NCI-H1436 (cell line): ENCODE measurements around the gene NDUFA3.

Experiments used
- DNase-seq: peaks from one replicate; lab custom pipeline; 2025; lab: John Stamatoyannopoulos, UW

The NDUFA3 gene

GRCh38 chr19:54137699-54138488, 35.2 kb downstream of the NDUFA3 start, which contains the start of gene CNOT3:
TSS of gene CNOT3 (plus strand) at chr19:54137762. CDS start at chr19:54142979, 5,217 bp downstream.
- DNase-seq = no peak

GRCh38 chr19:54138489-54139256, 36.0 kb downstream of the NDUFA3 start:
- no peak for DNase-seq

GRCh38 chr19:54141356-54141755, 38.7 kb downstream of the NDUFA3 start:
- DNase-seq = no peak

- DNase-seq = no peak
Measured at GRCh38 chr19:54142166-54142780, 39.6 kb downstream of the NDUFA3 start.

- DNase-seq = no peak
Measured at GRCh38 chr19:54145541-54146158, 43.0 kb downstream of the NDUFA3 start.

GRCh38 chr19:54147676-54148075, 45.0 kb downstream of the NDUFA3 start:
- DNase-seq = no peak

DNA sequence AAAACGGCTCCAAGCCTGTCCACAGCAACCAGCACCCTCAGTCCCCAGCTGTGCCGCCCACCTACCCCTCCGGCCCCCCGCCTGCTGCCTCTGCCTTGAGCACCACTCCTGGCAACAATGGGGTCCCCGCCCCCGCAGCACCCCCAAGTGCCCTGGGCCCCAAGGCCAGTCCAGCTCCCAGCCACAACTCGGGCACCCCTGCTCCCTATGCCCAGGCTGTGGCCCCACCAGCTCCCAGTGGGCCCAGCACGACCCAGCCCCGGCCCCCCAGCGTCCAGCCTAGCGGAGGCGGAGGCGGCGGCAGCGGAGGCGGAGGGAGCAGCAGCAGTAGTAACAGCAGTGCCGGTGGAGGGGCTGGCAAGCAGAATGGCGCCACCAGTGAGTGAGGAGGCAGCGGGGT, 45.5 kb downstream of the NDUFA3 start:
- no peak for DNase-seq

- no peak for DNase-seq
Measured at GRCh38 chr19:54149021-54149812, 46.6 kb downstream of the NDUFA3 start.

DNA sequence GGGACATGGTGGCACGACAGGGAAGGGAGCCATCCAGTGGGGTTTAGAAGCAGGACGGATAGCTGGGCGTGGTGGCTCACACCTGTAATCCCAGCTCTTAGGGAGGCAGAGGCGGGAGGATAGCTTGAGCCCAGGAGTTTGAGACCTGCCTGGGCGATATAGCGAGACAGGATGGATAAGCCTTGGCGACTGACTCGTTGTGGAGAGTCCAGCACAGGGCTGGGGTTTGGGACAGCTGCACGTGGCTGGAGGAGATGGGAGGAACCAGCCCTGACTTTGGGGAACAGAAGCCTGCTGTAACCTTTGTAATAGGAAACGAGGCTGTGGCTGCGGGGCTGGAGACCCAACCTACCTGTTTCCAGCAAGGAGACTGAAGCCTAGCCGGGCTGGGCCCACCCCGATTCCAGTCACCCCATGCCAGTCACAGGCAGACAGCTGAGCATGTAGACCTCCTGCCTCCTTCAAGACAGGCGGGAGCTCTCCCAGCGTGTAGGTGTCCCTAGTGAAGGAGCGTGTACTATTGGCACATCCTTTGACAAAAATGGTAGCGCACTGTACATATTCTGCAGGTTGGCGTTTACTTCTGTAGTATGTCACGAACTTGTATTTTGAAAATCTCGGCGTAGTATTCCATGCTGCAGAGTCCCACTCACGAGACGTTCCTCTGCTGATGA, 48.8 kb downstream of the NDUFA3 start:
- DNase-seq = no peak

- no peak for DNase-seq
Measured at GRCh38 chr19:54152267-54152666, 49.6 kb downstream of the NDUFA3 start.

GRCh38 chr19:54152878-54153524, 50.3 kb downstream of the NDUFA3 start:
- DNase-seq = no peak

DNA sequence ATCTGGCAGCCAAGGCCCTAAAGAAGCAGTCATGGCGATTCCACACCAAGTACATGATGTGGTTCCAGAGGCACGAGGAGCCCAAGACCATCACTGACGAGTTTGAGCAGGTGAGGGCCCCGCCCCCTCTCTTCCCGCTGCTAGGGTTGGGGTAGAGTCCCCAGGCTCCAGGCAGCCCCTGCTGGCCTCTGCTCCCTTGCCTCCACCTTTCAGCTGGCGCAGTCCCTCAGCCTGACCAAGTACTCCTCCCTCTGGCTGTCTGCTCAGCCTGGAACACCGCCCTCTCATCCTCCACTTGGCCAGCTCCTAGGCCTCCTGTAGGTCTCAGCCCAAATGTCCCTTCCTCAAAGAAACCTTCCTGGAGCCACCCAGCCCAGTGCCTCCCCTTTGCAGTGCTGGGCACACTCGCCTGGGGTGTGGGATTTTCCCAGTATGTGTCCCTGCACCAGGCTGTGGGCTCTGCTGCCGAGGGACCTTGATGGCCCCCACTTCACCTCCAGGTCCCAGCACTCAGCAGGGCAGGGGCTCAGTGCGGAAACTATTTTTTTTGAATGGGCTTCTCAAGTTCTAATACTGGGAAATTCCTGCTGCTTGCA, 51.2 kb downstream of the NDUFA3 start:
- no peak for DNase-seq

GRCh38 chr19:54154603-54155345, 52.1 kb downstream of the NDUFA3 start:
- DNase-seq = no peak

DNA sequence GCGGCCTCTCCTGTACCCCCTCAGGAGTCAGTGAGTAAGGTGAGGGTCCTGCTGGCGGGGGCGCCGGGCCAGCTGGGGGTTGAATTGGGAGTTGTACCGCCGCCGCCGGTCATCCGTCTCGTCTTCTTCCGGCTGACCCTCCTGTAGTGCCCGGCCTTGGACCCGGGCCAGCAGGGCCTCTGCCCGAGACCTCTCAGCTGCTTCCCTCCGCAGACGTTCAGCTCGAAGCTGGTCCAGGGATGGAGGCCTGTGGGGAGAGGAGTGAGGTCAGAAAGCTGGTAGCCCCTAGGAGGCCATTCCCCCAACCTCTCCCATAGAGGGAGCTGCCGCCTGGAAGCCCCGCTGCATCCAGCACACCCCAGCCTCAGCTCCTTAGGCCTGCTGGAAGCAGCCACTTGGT, 53.0 kb downstream of the NDUFA3 start:
- no peak for DNase-seq

GRCh38 chr19:54156490-54156889, 53.8 kb downstream of the NDUFA3 start:
- DNase-seq = no peak

- no peak for DNase-seq
Measured at GRCh38 chr19:54156953-54157352, 54.3 kb downstream of the NDUFA3 start.
